Panc1 (cell line): ENCODE data around the gene HECTD3.

Experiments
- CTCF ChIP-seq: fragments of 450-650 bp; IDR thresholded peaks from 2 replicates; pipeline ENCODE4 v1.5.1; 2017; ENCODE audit warnings: mild to moderate bottlenecking
- POLR2AphosphoS5 ChIP-seq: IDR thresholded peaks from 2 replicates; pipeline ENCODE4 v1.6.1; 2012; ENCODE audit warnings: mild to moderate bottlenecking, low read depth, low read length, moderate library complexity
- REST ChIP-seq, 2 experiments: IDR thresholded peaks; 2 replicates each; pipeline ENCODE4 v1.6.1; 2011 to 2012; ENCODE audit warnings: low read depth in 2 of 2, control low read depth in 1 of 2, low read length in 1 of 2, mild to moderate bottlenecking in 1 of 2, moderate library complexity in 1 of 2; ENCODE audit not compliant: insufficient read depth in 1 of 2
- SIN3A ChIP-seq: IDR thresholded peaks from 2 replicates; pipeline ENCODE4 v1.6.1; 2012; ENCODE audit warnings: low read depth, mild to moderate bottlenecking, low read length, moderate library complexity, borderline replicate concordance; ENCODE audit not compliant: insufficient read depth
- TCF7L2 ChIP-seq: IDR thresholded peaks from 2 replicates; pipeline ENCODE4 v1.6.1; 2011; ENCODE audit warnings: mild to moderate bottlenecking, low read depth, low read length, inconsistent platforms

GRCh38 chr1:45059829-45060228 lies 48.7 kb upstream of the HECTD3 start:
- no peak for TF ChIP-seq POLR2AphosphoS5
- no peak for TF ChIP-seq CTCF
- TF ChIP-seq SIN3A, result no peak
- no peak for TF ChIP-seq REST (IDR thresholded peaks at IDR 0.05; ENCODE audit: insufficient read depth in 1 of 2, low read depth in 2 of 2, low read length in 1 of 2)
- no peak for TF ChIP-seq TCF7L2
